ENCODE measurements around the gene ITGB8. TPM values are rescaled to one million over a fixed set of nuclear protein-coding genes. Genes with fewer than 3 reads are reported as not detected.
A peak's percentile ranks its signal among the peaks of the same experiment; 100 is the strongest.

Gene ITGB8
- total RNA-seq, 1 donor from 2014 or later, result 7.9 TPM

DNA sequence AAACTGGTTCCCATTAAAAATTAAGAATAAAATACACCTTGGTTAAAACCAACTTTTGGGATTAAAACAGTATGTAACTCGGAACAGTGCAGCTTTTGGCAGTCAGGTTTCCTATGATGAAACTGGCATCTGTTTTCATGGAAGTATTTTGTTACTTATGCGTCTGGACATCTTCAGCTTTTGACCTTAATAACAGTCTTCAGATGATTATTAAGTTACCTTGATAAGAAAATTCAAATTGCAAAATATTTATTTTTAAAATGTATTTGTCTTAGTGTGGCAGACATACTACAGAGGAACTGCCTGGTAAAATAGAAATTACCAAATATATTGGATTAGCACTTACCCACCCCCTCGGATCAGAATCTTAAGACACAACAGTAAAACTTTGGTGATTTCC lies 100.0 kb downstream of the ITGB8 start:
- TF ChIP-seq, protein P1, sequence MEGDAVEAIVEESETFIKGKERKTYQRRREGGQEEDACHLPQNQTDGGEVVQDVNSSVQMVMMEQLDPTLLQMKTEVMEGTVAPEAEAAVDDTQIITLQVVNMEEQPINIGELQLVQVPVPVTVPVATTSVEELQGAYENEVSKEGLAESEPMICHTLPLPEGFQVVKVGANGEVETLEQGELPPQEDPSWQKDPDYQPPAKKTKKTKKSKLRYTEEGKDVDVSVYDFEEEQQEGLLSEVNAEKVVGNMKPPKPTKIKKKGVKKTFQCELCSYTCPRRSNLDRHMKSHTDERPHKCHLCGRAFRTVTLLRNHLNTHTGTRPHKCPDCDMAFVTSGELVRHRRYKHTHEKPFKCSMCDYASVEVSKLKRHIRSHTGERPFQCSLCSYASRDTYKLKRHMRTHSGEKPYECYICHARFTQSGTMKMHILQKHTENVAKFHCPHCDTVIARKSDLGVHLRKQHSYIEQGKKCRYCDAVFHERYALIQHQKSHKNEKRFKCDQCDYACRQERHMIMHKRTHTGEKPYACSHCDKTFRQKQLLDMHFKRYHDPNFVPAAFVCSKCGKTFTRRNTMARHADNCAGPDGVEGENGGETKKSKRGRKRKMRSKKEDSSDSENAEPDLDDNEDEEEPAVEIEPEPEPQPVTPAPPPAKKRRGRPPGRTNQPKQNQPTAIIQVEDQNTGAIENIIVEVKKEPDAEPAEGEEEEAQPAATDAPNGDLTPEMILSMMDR (IDR thresholded peaks at IDR 0.05), result no peak
- H3K4me1 ChIP-seq, result no peaks in the 10 kb centered on the region
- no peak overlapping the region for H3K4me3 ChIP-seq
- no peak for DNase-seq (ENCODE audit: low spot score in 2 of 2)
- no peaks in the 10 kb centered on the region for H3K36me3 ChIP-seq
- intact Hi-C loops (cut with DNase I), result no loop called here
- no peaks in the 10 kb centered on the region for H3K27me3 ChIP-seq
- H3K27ac ChIP-seq, result no peak overlapping the region
- H3K9me3 ChIP-seq, result no peaks in the 10 kb centered on the region

DNA sequence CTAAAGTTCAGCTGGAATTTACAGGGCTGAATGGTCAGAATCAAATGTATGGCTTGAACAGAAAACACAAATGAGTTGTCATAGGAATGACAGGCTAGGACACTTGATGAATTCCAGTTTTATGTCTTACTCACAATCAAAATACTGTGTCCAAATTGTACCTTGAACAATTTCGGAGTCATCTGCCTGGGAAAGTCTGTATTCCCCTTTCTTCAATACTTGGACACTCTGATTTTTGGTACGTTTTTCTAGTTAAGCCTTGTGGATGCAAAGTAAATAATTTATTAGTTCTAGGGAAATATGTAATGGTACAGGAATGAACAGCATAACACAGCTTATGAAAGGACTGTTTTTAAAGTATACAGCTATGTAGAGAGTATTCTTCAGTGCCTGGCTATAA lies 100.4 kb downstream of the ITGB8 start:
- Histone ChIP-seq H3K9me3 (no peaks in the 10 kb centered on the region), H3K4me1 (no peaks in the 10 kb centered on the region), H3K27ac (no peak overlapping the region), H3K27me3 (no peaks in the 10 kb centered on the region), H3K36me3 (no peaks in the 10 kb centered on the region), H3K4me3 (no peak overlapping the region)
- intact Hi-C loops (cut with DNase I), result no loop called here
- DNase-seq (ENCODE audit: low spot score in 2 of 2), result no peak
- TF ChIP-seq, protein P1 (IDR thresholded peaks at IDR 0.05), result no peak

DNA sequence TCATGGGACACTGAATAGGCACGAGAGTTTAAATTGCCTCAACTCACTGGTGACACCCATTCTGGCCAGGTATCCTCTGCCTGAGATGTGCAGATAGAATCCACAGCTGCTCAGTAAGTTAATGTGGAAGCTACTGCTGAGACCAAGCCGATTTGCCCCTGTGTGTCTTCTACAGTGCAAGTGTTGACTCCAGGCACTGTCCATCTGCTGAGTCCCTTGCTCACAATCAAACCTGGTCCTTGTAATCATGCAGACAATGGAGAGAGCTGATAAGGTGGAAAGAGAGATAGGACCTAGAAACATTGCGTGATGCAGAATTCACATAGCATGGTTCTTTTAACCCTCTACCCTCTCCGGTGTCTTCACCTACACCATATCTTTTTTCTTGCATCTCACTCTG lies 101.4 kb downstream of the ITGB8 start:
- Histone ChIP-seq H3K27me3 (no peaks in the 10 kb centered on the region), H3K9me3 (no peaks in the 10 kb centered on the region), H3K27ac (no peak overlapping the region), H3K4me3 (no peak overlapping the region), H3K36me3 (no peaks in the 10 kb centered on the region), H3K4me1 (no peaks in the 10 kb centered on the region)
- TF ChIP-seq, protein P1 (IDR thresholded peaks at IDR 0.05), result no peak
- no peak for DNase-seq (ENCODE audit: low spot score in 2 of 2)
- intact Hi-C loops (cut with DNase I), result no loop called here

DNA sequence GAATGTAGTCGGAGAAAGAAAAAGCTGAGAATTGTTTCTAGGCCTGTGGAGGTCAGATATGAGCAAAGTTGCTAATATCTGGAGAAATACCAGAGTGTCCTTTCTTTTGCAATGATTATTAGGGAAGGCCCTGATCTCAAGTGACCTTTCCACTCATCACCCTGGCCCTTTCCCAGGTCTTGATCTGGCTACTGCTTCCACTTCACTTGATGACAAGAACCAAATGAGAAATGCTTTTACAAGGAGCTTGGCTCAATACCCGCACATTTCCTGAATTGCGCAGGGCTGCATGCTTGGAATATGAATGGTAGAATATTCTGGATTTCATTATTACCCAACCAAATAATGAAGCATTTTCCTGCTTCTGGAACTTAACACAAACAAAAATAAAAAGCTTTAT lies 104.6 kb downstream of the ITGB8 start:
- peak in 1 of 2 donors; percentile 78 for DNase-seq (ENCODE audit: low spot score in 2 of 2)
- Histone ChIP-seq H3K9me3 (no peaks in the 10 kb centered on the region), H3K4me1 (no peaks in the 10 kb centered on the region), H3K36me3 (no peaks in the 10 kb centered on the region), H3K27ac (no peak overlapping the region), H3K27me3 (no peaks in the 10 kb centered on the region), H3K4me3 (no peak overlapping the region)
- TF ChIP-seq, protein P1 (IDR thresholded peaks at IDR 0.05), result no peak
- intact Hi-C loops (cut with DNase I), result no loop called here

DNA sequence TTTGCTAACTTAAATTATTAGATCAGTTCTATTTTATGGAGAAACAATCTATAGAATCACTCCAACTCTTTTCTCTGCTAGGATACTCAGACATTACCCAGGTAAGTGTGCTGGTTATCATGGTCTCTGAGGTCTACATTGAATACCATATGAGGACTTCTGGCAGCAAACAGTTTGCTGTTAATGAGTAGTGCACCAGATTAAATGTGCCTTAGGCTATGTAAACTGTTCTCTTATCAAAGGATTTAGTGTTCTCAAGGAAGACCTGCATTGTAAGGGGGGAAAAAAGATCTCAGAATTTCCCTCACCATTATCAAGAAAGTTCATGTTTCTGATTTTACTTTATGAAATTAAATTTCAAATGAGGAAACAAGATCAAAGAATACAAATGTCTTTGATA lies 107.5 kb downstream of the ITGB8 start:
- Histone ChIP-seq H3K27me3 (no peaks in the 10 kb centered on the region), H3K4me3 (no peak overlapping the region), H3K9me3 (no peaks in the 10 kb centered on the region), H3K4me1 (no peaks in the 10 kb centered on the region), H3K27ac (no peak overlapping the region), H3K36me3 (no peaks in the 10 kb centered on the region)
- no peak for DNase-seq (ENCODE audit: low spot score in 2 of 2)
- intact Hi-C loops (cut with DNase I), result no loop called here
- TF ChIP-seq, protein P1 (IDR thresholded peaks at IDR 0.05), result no peak

DNA sequence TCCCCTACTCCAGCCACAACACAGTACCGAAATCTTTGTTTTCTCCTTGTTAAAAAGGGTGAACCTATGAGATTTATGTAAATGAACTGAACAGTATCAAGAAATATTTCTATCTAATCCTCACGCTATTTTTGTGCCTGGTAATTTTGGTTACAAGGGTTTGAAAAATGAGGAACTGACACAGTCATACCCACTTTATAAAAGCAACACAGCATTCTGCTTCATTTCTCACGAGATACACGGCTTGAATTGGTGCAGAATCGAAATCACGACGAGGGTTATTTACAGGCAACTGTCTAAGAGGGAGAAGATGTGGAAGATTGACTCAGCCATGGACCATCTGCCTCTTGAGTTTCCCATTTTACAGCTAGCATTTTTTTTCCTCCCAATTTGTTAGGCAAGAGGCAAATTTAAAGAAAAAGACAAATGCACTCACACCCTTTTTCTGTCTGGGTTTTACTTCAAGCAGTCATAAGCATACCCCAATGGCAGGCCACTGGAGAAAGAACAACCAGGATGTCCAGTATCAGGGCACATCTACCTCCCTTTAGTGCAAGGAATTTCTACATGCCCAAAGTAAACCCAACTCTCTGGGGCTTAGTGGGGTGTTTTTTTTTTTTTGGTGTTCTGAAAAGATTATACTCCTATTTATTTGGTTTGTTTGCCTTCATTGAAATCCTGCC lies 108.1 kb downstream of the ITGB8 start:
- H3K27me3 ChIP-seq, result no peaks in the 10 kb centered on the region
- no peaks in the 10 kb centered on the region for H3K9me3 ChIP-seq
- no peak overlapping the region for H3K27ac ChIP-seq
- TF ChIP-seq, protein P1 (IDR thresholded peaks at IDR 0.05), result no peak
- H3K4me3 ChIP-seq, result no peak overlapping the region
- H3K4me1 ChIP-seq, result no peaks in the 10 kb centered on the region
- intact Hi-C loops (cut with DNase I), result no loop called here
- H3K36me3 ChIP-seq, result no peaks in the 10 kb centered on the region
- DNase-seq (ENCODE audit: low spot score in 2 of 2), result no peak

All from ascending aorta (tissue), 2 donors.